SH-SY5Y (cell line): ENCODE data around the gene CD2AP.

Source experiments
- GATA2 ChIP-seq: IDR thresholded peaks from 2 replicates; pipeline ENCODE4 v1.6.1; 2011; ENCODE audit warnings: mild to moderate bottlenecking, low read depth, low read length
- GATA3 ChIP-seq: IDR thresholded peaks from 2 replicates; pipeline ENCODE4 v1.6.1; 2011; ENCODE audit warnings: low read depth, mild to moderate bottlenecking, low read length, moderate library complexity

GRCh38 chr6:47670851-47671250 lies 193.3 kb downstream of the CD2AP start:
- no peak for TF ChIP-seq GATA2
- TF ChIP-seq GATA3, result no peak
